AML-193 (cell line): ENCODE measurements around the gene TRAPPC13.
"Not testable (repeated sequence)": the region's sequence is repeated elsewhere in the genome, so short reads cannot be mapped to it uniquely, and the experiment has no call there.

ENCODE experiments used
- DNase-seq, 2 experiments: peaks; one replicate each; lab custom pipeline; 2025; lab: John Stamatoyannopoulos, UW

TRAPPC13 gene

GRCh38 chr5:65624571-65625555 is at the start of gene TRAPPC13, which contains the start of gene SHLD3:
TSS of gene TRAPPC13 (plus strand) at chr5:65625027. CDS start at chr5:65625061, 34 bp downstream.
TSS of gene SHLD3 (plus strand) at chr5:65625027. CDS start at chr5:65629588, 4,561 bp downstream.
- peak; percentile 86 to 88 for DNase-seq

GRCh38 chr5:65577141-65577540 is 47.7 kb upstream of the TRAPPC13 start:
- no peak for DNase-seq

- DNase-seq, result no peak
Observed at GRCh38 chr5:65588694-65589093, 36.1 kb upstream of the TRAPPC13 start.

GRCh38 chr5:65601761-65602160 is 23.1 kb upstream of the TRAPPC13 start:
- not testable (repeated sequence) for DNase-seq

GRCh38 chr5:65611524-65611923 is 13.3 kb upstream of the TRAPPC13 start:
- DNase-seq, result no peak

- no peak for DNase-seq
Observed at GRCh38 chr5:65612298-65612907, 12.4 kb upstream of the TRAPPC13 start.

GRCh38 chr5:65620021-65620420 is 4.8 kb upstream of the TRAPPC13 start:
- no peak for DNase-seq

- DNase-seq, result not testable (repeated sequence)
Observed at GRCh38 chr5:65621961-65622360, 2.9 kb upstream of the TRAPPC13 start.

- DNase-seq, result no peak
Observed at GRCh38 chr5:65623482-65623881, 1.3 kb upstream of the TRAPPC13 start.

GRCh38 chr5:65624025-65624570 is 729 bp upstream of the TRAPPC13 start, which contains the start of gene TRIM23:
TSS of gene TRIM23 (minus strand) at chr5:65624333. CDS start at chr5:65624274, 59 bp downstream.
- DNase-seq, result peak; percentile 88

GRCh38 chr5:65625743-65626142 is 916 bp downstream of the TRAPPC13 start:
- DNase-seq, result peak in 1 of 2 experiments; percentile 7

- no peak for DNase-seq
Observed at GRCh38 chr5:65630981-65631380, 6.2 kb downstream of the TRAPPC13 start.

GRCh38 chr5:65640240-65640639 is 15.4 kb downstream of the TRAPPC13 start:
- DNase-seq, result no peak

- no peak for DNase-seq
Observed at GRCh38 chr5:65646938-65647337, 22.1 kb downstream of the TRAPPC13 start.

GRCh38 chr5:65647941-65648340 is 23.1 kb downstream of the TRAPPC13 start:
- no peak for DNase-seq

- no peak for DNase-seq
Observed at GRCh38 chr5:65651144-65651543, 26.3 kb downstream of the TRAPPC13 start.

- DNase-seq, result no peak
Observed at GRCh38 chr5:65654713-65655112, 29.9 kb downstream of the TRAPPC13 start.

GRCh38 chr5:65663804-65664521 is 39.1 kb downstream of the TRAPPC13 start:
- no peak for DNase-seq

GRCh38 chr5:65668696-65669095 is 43.9 kb downstream of the TRAPPC13 start:
- peak; percentile 48 to 54 for DNase-seq

GRCh38 chr5:65672796-65673195 is 48.0 kb downstream of the TRAPPC13 start:
- peak in 1 of 2 experiments; percentile 35 for DNase-seq

GRCh38 chr5:65674749-65675148 is 49.9 kb downstream of the TRAPPC13 start:
- no peak for DNase-seq

GRCh38 chr5:65676056-65676455 is 51.2 kb downstream of the TRAPPC13 start:
- DNase-seq, result peak; percentile 49 to 50
